Smooth muscle cell (in vitro differentiated cells): ENCODE results near the gene SSBP3. TPM values are rescaled to one million over a fixed set of nuclear protein-coding genes. Genes with fewer than 3 reads are reported as not detected.

Experiments
- DNase-seq: peaks from one replicate; lab custom pipeline; 2025; ENCODE audit not compliant: unreplicated experiment; lab: John Stamatoyannopoulos, UW
- H2AFZ ChIP-seq: fragments of 200-600 bp; sonication (generic); 2 replicates; pipeline ENCODE4 v1.6.0; 2016; ENCODE audit warnings: antibody characterized with exemption, low read depth, mild to moderate bottlenecking
- H3F3A ChIP-seq: fragments of 200-600 bp; sonication (generic); 2 replicates; pipeline ENCODE4 v1.6.0; 2017; ENCODE audit warnings: antibody characterized with exemption, low read depth
- H3K27ac ChIP-seq: fragments of 200-600 bp; sonication (generic); 2 replicates; pipeline ENCODE4 v1.5.1; 2016; ENCODE audit warnings: low read depth, mild to moderate bottlenecking
- H3K27me3 ChIP-seq: fragments of 200-600 bp; sonication (generic); 2 replicates; pipeline ENCODE4 v1.6.1; 2016; ENCODE audit warnings: low read depth, mild to moderate bottlenecking
- H3K36me3 ChIP-seq: fragments of 200-600 bp; sonication (generic); 2 replicates; pipeline ENCODE4 v1.5.1; 2016; ENCODE audit warnings: low read depth
- H3K4me1 ChIP-seq: fragments of 200-600 bp; sonication (generic); 2 replicates; pipeline ENCODE4 v1.5.1; 2016; ENCODE audit warnings: low read depth
- H3K4me2 ChIP-seq: fragments of 200-600 bp; sonication (generic); 2 replicates; pipeline ENCODE4 v1.6.0; 2016; ENCODE audit warnings: mild to moderate bottlenecking
- H3K4me3 ChIP-seq: fragments of 200-600 bp; sonication (generic); 2 replicates; pipeline ENCODE4 v1.5.1; 2016; ENCODE audit warnings: mild to moderate bottlenecking
- H3K79me2 ChIP-seq: fragments of 200-600 bp; sonication (generic); 2 replicates; pipeline ENCODE4 v1.6.0; 2016; ENCODE audit warnings: low read depth, mild to moderate bottlenecking
- H3K9ac ChIP-seq: fragments of 200-600 bp; sonication (generic); 2 replicates; pipeline ENCODE4 v1.6.0; 2016; ENCODE audit warnings: low read depth
- H3K9me3 ChIP-seq: fragments of 200-600 bp; sonication (generic); replicated peaks from 2 replicates; pipeline ENCODE4 v1.5.1; 2016; ENCODE audit warnings: low read depth
- H4K20me1 ChIP-seq: fragments of 200-600 bp; sonication (generic); 2 replicates; pipeline ENCODE4 v1.6.0; 2016; ENCODE audit warnings: low read depth
- WGBS: methylation state at CpG from one replicate; pipeline ENCODE4 v1.1.7; 2016; ENCODE audit warnings: low lambda C conversion rate; 5-methylcytosine and 5-hydroxymethylcytosine counted together
- polyA plus RNA-seq: library from polyadenylated mRNA; unstranded; fragments of >200 nt; fragmentation: Nextera tagmentation; extraction: Ambion mirVana; gene quantifications from 2 replicates; pipeline ENCODE4 v1.2.1, GENCODE V29; 2016
- total RNA-seq: library from RNA; depleted of rRNA; stranded (reverse); fragments of >200 nt; gene quantifications from 2 replicates; pipeline ENCODE4 v1.2.3, GENCODE V29; 2014
- TF ChIP-seq, protein P1 (sequence below): fragments of 200-600 bp; sonication (generic); IDR thresholded peaks from 2 replicates; pipeline ENCODE4 v1.5.1; 2017; ENCODE audit warnings: borderline replicate concordance, mild to moderate bottlenecking, antibody characterized with exemption; ENCODE audit not compliant: insufficient read depth, poor library complexity, severe bottlenecking

The SSBP3 gene
- total and polyA plus RNA-seq, 2 experiments from 2014 or later = 26.5 to 30.1 TPM

DNA sequence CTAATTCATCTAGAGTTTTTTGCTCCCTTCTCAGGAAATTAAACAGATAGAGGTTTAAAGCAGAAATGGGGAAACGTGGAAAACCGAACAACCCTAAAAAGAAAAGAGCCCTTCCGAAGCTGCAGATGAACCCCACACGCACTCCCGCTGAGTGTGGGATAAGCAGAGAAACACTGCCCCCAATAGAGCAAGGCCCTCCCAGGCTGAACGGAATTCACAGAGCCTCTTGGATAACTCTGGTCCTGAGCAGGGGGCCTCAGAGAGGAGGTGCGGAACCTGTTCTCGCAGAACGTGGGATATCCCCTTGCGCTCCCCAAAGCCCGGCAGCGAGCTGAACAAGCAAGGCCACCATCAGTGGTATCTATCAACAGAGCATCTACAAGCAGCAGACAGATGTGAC lies 44.9 kb downstream of the SSBP3 start:
- no peaks in the 10 kb centered on the region for H3K27me3 ChIP-seq
- H3K4me2 ChIP-seq = no peak overlapping the region
- no peak overlapping the region for H3K9ac ChIP-seq
- peaks cover 80% of the 10 kb centered on the region for H3K79me2 ChIP-seq
- no peak overlapping the region for H3K27ac ChIP-seq
- no peaks in the 10 kb centered on the region for H3K36me3 ChIP-seq
- 89% methylated on average over 12 of the region's 12 CpGs for WGBS
- no peaks in the 10 kb centered on the region for H3F3A ChIP-seq
- TF ChIP-seq, protein P1, sequence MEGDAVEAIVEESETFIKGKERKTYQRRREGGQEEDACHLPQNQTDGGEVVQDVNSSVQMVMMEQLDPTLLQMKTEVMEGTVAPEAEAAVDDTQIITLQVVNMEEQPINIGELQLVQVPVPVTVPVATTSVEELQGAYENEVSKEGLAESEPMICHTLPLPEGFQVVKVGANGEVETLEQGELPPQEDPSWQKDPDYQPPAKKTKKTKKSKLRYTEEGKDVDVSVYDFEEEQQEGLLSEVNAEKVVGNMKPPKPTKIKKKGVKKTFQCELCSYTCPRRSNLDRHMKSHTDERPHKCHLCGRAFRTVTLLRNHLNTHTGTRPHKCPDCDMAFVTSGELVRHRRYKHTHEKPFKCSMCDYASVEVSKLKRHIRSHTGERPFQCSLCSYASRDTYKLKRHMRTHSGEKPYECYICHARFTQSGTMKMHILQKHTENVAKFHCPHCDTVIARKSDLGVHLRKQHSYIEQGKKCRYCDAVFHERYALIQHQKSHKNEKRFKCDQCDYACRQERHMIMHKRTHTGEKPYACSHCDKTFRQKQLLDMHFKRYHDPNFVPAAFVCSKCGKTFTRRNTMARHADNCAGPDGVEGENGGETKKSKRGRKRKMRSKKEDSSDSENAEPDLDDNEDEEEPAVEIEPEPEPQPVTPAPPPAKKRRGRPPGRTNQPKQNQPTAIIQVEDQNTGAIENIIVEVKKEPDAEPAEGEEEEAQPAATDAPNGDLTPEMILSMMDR = no peak
- H2AFZ ChIP-seq = no peak overlapping the region
- H3K4me3 ChIP-seq = no peak overlapping the region
- peaks cover 100% of the 10 kb centered on the region for H4K20me1 ChIP-seq
- no peaks in the 10 kb centered on the region for H3K9me3 ChIP-seq
- H3K4me1 ChIP-seq = peaks cover 22% of the 10 kb centered on the region
- DNase-seq = no peak

DNA sequence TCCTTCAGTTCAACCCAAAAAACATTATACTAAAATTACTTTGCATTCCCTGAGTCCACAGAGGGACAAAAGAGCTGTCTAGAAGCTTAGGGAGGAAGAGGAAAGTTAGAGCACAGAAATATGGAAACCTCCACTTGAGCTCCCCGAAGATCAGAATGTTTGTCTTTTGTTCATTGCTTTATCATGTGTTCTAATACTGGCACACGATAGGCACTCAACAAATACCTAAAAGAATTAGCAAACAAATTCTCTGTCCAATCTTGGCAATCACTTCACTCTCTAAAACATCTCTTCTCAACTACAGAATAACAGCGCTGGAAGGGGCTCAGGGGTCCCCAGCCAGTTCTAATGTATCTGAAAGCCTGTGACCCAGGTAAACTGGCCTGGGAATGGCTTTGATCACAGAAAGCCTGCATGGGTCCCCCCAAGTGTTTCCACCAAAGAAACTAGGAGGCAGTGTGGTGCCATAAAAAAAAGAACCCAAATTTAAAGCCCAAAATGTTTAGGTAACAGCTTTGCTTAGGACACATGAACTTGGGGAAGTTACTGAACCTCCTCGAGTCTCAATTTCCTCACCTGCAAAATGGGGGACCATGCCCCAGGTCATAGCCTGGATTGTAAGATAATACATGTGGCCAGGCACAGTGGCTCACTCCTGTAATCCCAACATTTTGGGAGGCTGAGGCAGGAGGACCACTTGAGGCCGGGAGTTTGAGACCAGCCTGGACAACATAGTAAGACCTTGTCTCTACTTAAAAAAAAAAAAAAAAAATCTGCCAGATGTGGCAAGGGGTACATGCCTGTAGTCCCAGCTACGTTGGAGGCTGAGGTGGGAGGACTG lies 45.8 kb downstream of the SSBP3 start:
- no peak overlapping the region for H3K27ac ChIP-seq
- peaks cover 100% of the 10 kb centered on the region for H4K20me1 ChIP-seq
- peaks cover 31% of the 10 kb centered on the region for H3K4me1 ChIP-seq
- whole genome bisulfite sequencing = 97% methylated on average over 6 of the region's 6 CpGs
- H3K9ac ChIP-seq = no peak overlapping the region
- peaks cover 86% of the 10 kb centered on the region for H3K79me2 ChIP-seq
- H3K27me3 ChIP-seq = no peaks in the 10 kb centered on the region
- H2AFZ ChIP-seq = no peak overlapping the region
- H3K36me3 ChIP-seq = no peaks in the 10 kb centered on the region
- DNase-seq = no peak
- no peak overlapping the region for H3K4me2 ChIP-seq
- H3K9me3 ChIP-seq = no peaks in the 10 kb centered on the region
- TF ChIP-seq, protein P1 = no peak
- H3K4me3 ChIP-seq = no peak overlapping the region
- no peaks in the 10 kb centered on the region for H3F3A ChIP-seq

DNA sequence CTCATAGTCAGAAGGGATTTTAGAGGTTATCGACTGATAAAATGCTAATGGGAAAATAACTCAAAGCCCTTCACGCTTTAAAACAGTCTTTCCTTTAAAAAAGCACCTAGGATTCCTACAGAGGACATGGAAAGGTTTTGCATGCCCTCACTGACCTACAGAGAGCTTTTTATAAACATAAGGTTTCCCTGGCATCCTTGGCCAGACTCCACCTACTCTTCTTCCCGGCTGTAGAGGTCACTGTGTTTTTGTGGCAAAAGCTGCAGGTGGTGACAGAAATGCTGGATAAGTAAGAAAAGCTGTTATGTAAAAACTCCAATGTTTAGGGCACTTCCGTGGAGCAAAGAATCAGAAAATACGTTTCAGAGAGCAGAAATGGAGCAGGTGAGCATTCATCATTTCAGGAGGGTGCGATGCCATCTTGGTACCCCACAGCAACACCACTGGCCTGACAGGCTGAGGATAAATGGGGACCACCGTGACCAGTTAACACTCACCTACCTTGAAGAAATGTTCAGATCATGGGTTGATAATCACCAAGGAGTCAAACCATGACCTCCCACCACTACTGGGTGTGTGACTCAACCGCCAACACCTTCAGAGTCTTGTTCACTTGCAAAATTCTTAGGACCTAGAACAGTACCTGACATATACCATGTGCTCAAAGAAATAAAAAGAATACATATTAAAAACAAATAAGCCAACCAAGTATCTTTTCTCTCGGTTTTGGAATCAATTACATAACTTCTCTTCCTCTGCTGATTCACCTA lies 46.6 kb downstream of the SSBP3 start:
- WGBS = 95% methylated on average over 9 of the region's 9 CpGs
- peaks cover 39% of the 10 kb centered on the region for H3K4me1 ChIP-seq

More for the DNA sequence above, 46.6 kb downstream of the SSBP3 start:
- no peaks in the 10 kb centered on the region for H3K9me3 ChIP-seq
- no peak overlapping the region for H3K27ac ChIP-seq
- H3K9ac ChIP-seq = no peak overlapping the region
- TF ChIP-seq, protein P1 = no peak
- H3K79me2 ChIP-seq = peaks cover 89% of the 10 kb centered on the region
- H3F3A ChIP-seq = no peaks in the 10 kb centered on the region
- no peak overlapping the region for H3K4me2 ChIP-seq
- H2AFZ ChIP-seq = no peak overlapping the region
- no peak overlapping the region for H3K4me3 ChIP-seq
- no peaks in the 10 kb centered on the region for H3K27me3 ChIP-seq
- no peak for DNase-seq
- peaks cover 100% of the 10 kb centered on the region for H4K20me1 ChIP-seq
- H3K36me3 ChIP-seq = no peaks in the 10 kb centered on the region
